ENCODE results near the gene RPS6KL1.

Gene RPS6KL1

GRCh38 chr14:74917646-74918081, 5.4 kb downstream of the RPS6KL1 start:
- TF ChIP-seq NFIC (IDR thresholded peaks at IDR 0.05) (peak; percentile 88), CEBPB (IDR thresholded peaks at IDR 0.05) (no peak), YY1 (IDR thresholded peaks at IDR 0.05; ENCODE audit: low read depth) (no peak), EGR1 (IDR thresholded peaks at IDR 0.05) (no peak), TCF12 (IDR thresholded peaks at IDR 0.05; ENCODE audit: low read depth) (peak; percentile 88), CREB1 (IDR thresholded peaks at IDR 0.05; ENCODE audit: low read depth) (no peak), ZBTB7A (IDR thresholded peaks at IDR 0.05; ENCODE audit: low read depth) (0 out of 2 replicates have a peak, but pooled peaks have one; percentile 3), RAD21 (IDR thresholded peaks at IDR 0.05; ENCODE audit: low read depth) (0 out of 2 replicates have a peak, but pooled peaks have one; percentile 12), FOXM1 (IDR thresholded peaks at IDR 0.05; ENCODE audit: borderline replicate concordance, low read depth) (peak; percentile 57; the same call in 1 of the 2 replicates), EP300 (IDR thresholded peaks at IDR 0.05; ENCODE audit: borderline replicate concordance) (peak; percentile 89), MAX (IDR thresholded peaks at IDR 0.05) (peak; percentile 53), USF1 (IDR thresholded peaks at IDR 0.05) (no peak), TEAD4 (IDR thresholded peaks at IDR 0.05) (0 out of 2 replicates have a peak, but pooled peaks have one; percentile 52), TAF1 (IDR thresholded peaks at IDR 0.05; ENCODE audit: low read depth) (no peak), REST (IDR thresholded peaks at IDR 0.05; ENCODE audit: low read depth) (no peak)

- TF ChIP-seq NFIC (IDR thresholded peaks at IDR 0.05), result no peak
- no peak for TF ChIP-seq REST (IDR thresholded peaks at IDR 0.05; ENCODE audit: low read depth)
- TF ChIP-seq FOXM1 (IDR thresholded peaks at IDR 0.05; ENCODE audit: borderline replicate concordance, low read depth), result no peak; the same call in 1 of the 2 replicates
- no peak for TF ChIP-seq RAD21 (IDR thresholded peaks at IDR 0.05; ENCODE audit: low read depth)
- TF ChIP-seq MAX (IDR thresholded peaks at IDR 0.05), result no peak
- TF ChIP-seq TAF1 (IDR thresholded peaks at IDR 0.05; ENCODE audit: low read depth), result no peak
- TF ChIP-seq EP300 (IDR thresholded peaks at IDR 0.05; ENCODE audit: borderline replicate concordance), result no peak
- TF ChIP-seq EGR1 (IDR thresholded peaks at IDR 0.05), result no peak
- TF ChIP-seq TCF12 (IDR thresholded peaks at IDR 0.05; ENCODE audit: low read depth), result no peak
- no peak for TF ChIP-seq CREB1 (IDR thresholded peaks at IDR 0.05; ENCODE audit: low read depth)
- no peak for TF ChIP-seq CEBPB (IDR thresholded peaks at IDR 0.05)
- TF ChIP-seq ZBTB7A (IDR thresholded peaks at IDR 0.05; ENCODE audit: low read depth), result no peak
- no peak for TF ChIP-seq USF1 (IDR thresholded peaks at IDR 0.05)
- no peak for TF ChIP-seq TEAD4 (IDR thresholded peaks at IDR 0.05)
- no peak for TF ChIP-seq YY1 (IDR thresholded peaks at IDR 0.05; ENCODE audit: low read depth)
Measured at GRCh38 chr14:74917178-74917543, 5.9 kb downstream of the RPS6KL1 start.

- TF ChIP-seq ZBTB7A (IDR thresholded peaks at IDR 0.05; ENCODE audit: low read depth) (no peak), YY1 (IDR thresholded peaks at IDR 0.05; ENCODE audit: low read depth) (no peak), NFIC (IDR thresholded peaks at IDR 0.05) (peak; percentile 55; the same call in 1 of the 2 replicates)
Measured at GRCh38 chr14:74915826-74916225, 7.2 kb downstream of the RPS6KL1 start.

GRCh38 chr14:74915426-74915825, 7.6 kb downstream of the RPS6KL1 start:
- no peak for TF ChIP-seq CEBPB (IDR thresholded peaks at IDR 0.05)
- TF ChIP-seq USF1 (IDR thresholded peaks at IDR 0.05), result no peak
- TF ChIP-seq TAF1 (IDR thresholded peaks at IDR 0.05; ENCODE audit: low read depth), result no peak
- TF ChIP-seq EGR1 (IDR thresholded peaks at IDR 0.05), result no peak
- TF ChIP-seq EP300 (IDR thresholded peaks at IDR 0.05; ENCODE audit: borderline replicate concordance), result no peak
- TF ChIP-seq TEAD4 (IDR thresholded peaks at IDR 0.05), result no peak

- TF ChIP-seq CEBPB (IDR thresholded peaks at IDR 0.05), result no peak
- peak; percentile 76 for TF ChIP-seq RAD21 (IDR thresholded peaks at IDR 0.05; ENCODE audit: low read depth)
Measured at GRCh38 chr14:74913986-74914573, 9.0 kb downstream of the RPS6KL1 start.

All from Ishikawa (cell line).